Erythroblast (primary cell): ENCODE data around the gene CLEC4A.
"Not testable (repeated sequence)": the region's sequence is repeated elsewhere in the genome, so short reads cannot be mapped to it uniquely, and the experiment has no call there.

Source experiments
- DNase-seq, 2 experiments: peaks; one replicate each; lab custom pipeline; 2025; lab: John Stamatoyannopoulos, UW
- GATA1 ChIP-seq: IDR thresholded peaks from 2 replicates; pipeline ENCODE4 v1.6.1; 2011; ENCODE audit warnings: low read depth, mild to moderate bottlenecking, control low read depth, low read length, moderate library complexity
- POLR2A ChIP-seq: IDR thresholded peaks from 2 replicates; pipeline ENCODE4 v1.6.1; 2011; ENCODE audit warnings: mild to moderate bottlenecking, low read length

Gene CLEC4A

GRCh38 chr12:8123124-8123912 lies at the start of gene CLEC4A:
TSS of gene CLEC4A (plus strand) at chr12:8123617. CDS start at chr12:8123879, 262 bp downstream.
- no peak for DNase-seq
- TF ChIP-seq POLR2A, result no peak
- no peak for TF ChIP-seq GATA1

GRCh38 chr12:8075935-8076334 lies 47.5 kb upstream of the CLEC4A start:
- DNase-seq, result no peak
- TF ChIP-seq POLR2A, result no peak
- no peak for TF ChIP-seq GATA1

- no peak for DNase-seq
- TF ChIP-seq POLR2A, result no peak
- no peak for TF ChIP-seq GATA1
These were observed 47.1 kb upstream of the CLEC4A start for GRCh38 chr12:8076366-8076765.

GRCh38 chr12:8077207-8077606 lies 46.2 kb upstream of the CLEC4A start:
- TF ChIP-seq POLR2A, result no peak
- TF ChIP-seq GATA1, result no peak
- DNase-seq, result no peak

GRCh38 chr12:8078398-8078797 lies 45.0 kb upstream of the CLEC4A start:
- peak; percentile 53 to 64 for DNase-seq
- TF ChIP-seq GATA1, result no peak

DNA sequence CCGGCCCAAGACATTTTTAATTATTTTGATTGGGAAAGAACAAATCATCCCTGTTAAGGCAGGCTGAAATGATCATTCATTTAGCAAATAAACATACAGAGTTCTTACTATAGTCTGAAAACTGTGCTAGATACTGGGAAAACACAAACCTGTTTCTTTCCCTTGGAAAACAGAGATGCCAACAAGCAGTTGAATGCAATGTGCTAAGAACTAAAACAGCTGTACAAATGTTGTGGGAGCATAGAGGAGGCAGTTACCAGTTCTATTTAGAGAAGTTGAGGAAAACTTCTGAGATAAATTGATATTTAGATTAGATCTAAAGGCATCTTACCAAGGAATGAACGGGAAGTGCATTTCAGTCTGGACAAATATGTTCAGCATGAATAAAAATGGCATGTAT lies 44.5 kb upstream of the CLEC4A start:
- no peak for DNase-seq
- TF ChIP-seq GATA1 (no peak), POLR2A (no peak)

DNA sequence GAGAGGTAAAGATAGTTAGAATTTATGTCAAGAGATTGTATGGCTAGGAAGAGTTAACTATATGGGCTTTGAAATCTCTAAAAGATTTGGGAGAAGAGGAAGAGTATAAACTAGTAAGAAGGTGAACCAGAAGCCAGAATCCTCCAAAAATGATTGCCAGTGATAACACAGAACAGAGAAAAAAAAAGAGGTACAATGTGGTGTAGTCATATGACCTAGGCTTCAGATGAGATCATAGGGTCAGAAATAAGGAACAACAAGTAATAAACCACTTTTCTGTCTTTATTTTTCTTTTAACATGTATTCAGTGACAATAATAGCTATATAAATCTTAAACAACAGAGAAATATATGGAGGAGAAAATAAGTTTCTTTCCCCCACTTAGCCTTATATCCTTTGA lies 43.3 kb upstream of the CLEC4A start:
- no peak for TF ChIP-seq POLR2A
- TF ChIP-seq GATA1, result no peak
- peak in 1 of 2 experiments; percentile 11 for DNase-seq

GRCh38 chr12:8081251-8081920 lies 42.0 kb upstream of the CLEC4A start:
- peak; percentile 55 to 57 for DNase-seq
- no peak for TF ChIP-seq POLR2A
- no peak for TF ChIP-seq GATA1

GRCh38 chr12:8082808-8083100 lies 40.7 kb upstream of the CLEC4A start:
- TF ChIP-seq POLR2A (no peak), GATA1 (no peak)
- peak in 1 of 2 experiments; percentile 82 for DNase-seq

DNA sequence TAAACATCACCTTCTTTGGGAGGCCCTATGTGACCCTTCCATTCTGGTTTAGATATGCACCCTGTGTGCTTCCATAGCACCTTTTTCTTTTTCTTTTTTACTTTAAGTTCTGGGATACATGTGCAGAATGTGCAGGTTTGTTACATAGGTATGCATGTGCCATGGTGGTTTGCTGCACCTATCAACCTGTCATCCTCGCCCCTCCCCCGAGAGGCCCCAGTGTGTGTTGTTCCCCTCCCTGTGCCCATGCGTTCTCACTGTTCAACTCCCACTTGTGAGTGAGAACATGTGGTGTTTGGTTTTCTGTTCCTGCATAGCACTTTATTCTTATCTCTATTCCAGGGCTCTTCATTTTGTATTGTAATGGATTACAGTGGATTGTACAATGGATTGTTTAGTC lies 39.1 kb upstream of the CLEC4A start:
- not testable (repeated sequence) for DNase-seq

- DNase-seq, result no peak
- TF ChIP-seq GATA1, result no peak
- TF ChIP-seq POLR2A, result no peak
These were observed 35.8 kb upstream of the CLEC4A start for GRCh38 chr12:8087666-8088065.

- no peak for TF ChIP-seq POLR2A
- no peak for TF ChIP-seq GATA1
- DNase-seq, result no peak
These were observed 34.8 kb upstream of the CLEC4A start for GRCh38 chr12:8088574-8088973.

DNA sequence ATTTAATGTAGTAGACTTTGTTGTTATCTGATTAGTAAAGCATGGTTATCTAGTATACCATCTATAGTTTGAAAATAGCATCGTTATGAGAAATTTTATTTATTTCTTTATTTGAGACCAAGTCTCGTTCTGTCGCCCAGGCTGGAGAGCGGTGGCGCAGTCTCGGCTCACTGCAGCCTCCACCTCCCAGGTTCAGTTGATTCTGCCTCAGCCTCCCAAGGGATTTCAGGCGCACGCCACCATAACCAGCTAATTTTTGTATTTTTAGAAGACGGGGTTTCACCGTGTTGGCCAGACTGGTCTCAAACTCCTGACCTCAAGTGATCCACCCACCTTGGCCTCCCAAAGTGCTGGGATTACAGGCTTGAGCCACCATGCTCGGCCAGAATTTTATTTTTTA lies 34.1 kb upstream of the CLEC4A start:
- not testable (repeated sequence) for DNase-seq

- no peak for TF ChIP-seq POLR2A
- TF ChIP-seq GATA1, result no peak
- no peak for DNase-seq
These were observed 33.7 kb upstream of the CLEC4A start for GRCh38 chr12:8089716-8090115.

DNA sequence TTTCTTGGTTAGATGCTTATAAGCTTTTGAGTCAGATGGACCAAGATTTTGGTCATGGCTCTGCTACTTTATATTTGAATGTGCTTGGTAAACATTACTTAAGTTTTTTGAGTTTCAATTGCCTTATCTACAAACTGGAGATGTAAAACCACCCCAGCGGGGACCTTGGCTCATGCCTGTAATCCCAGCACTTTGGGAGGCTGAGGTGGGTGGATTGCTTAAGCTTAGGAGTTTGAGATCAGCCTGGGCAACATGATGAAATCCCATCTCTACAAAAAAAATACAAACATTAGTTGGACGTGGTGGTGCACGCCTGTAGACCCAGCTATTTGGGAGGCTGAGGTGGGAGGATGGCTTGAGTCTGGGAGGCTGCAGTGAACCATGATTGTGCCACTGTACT lies 30.1 kb upstream of the CLEC4A start:
- TF ChIP-seq POLR2A (no peak), GATA1 (no peak)
- DNase-seq, result no peak
